HCT116 (cell line): ENCODE data around the gene SIRPG. TPM values are rescaled to one million over a fixed set of nuclear protein-coding genes. Genes with fewer than 3 reads are reported as not detected.

Source experiments
- ATAC-seq: fragments of 200-7000 bp; cut with Tn5 transposase; 2 replicates; pipeline ENCODE4 v1.9.1; 2020; ENCODE audit warnings: mild to moderate bottlenecking, moderate library complexity
- BruUV-seq: library from RNA; stranded (reverse); fragments of 400-500 nt; replicated peaks from 2 replicates; lab custom pipeline; 2021; lab: Mats Ljungman, UMichigan
- CTCF ChIA-PET: fragments of 300-600 bp; sonication (Branson Sonifier 250); formaldehyde crosslinking; loops from one replicate; lab custom pipeline; 2021; ENCODE audit warnings: antibody characterized with exemption; lab: Charles Lee
- POLR2A ChIA-PET: fragments of 300-600, 350-600 bp; sonication (Branson Sonifier 250); formaldehyde crosslinking; loops from one replicate; lab custom pipeline; 2021; ENCODE audit warnings: antibody characterized with exemption; lab: Charles Lee
- RAD21 ChIA-PET, 2 experiments: fragments of 300-600 bp; sonication (Branson Sonifier 250); formaldehyde crosslinking; loops; one replicate each; lab custom pipeline; 2023; ENCODE audit warnings: low total read pairs in 2 of 2; ENCODE audit not compliant: uncharacterized antibody in 2 of 2, unreplicated experiment in 2 of 2, low non-redundant PET in 1 of 2; lab: Charles Lee
- DNase-seq: peaks from one replicate; pipeline ENCODE4 v3.0.0-alpha.2; 2010; ENCODE audit warnings: low read depth, low spot score
- H2AFZ ChIP-seq: fragments of 200-600 bp; shearing (Covaris generic), sonication (generic); 2 replicates; pipeline ENCODE4 v1.6.1; 2017; ENCODE audit warnings: low read depth, mixed run types, mixed read lengths, antibody characterized with exemption, low read length; ENCODE audit not compliant: poor library complexity, severe bottlenecking
- H3K27ac ChIP-seq: 2 replicates; pipeline ENCODE4 v1.5.1; 2012; ENCODE audit warnings: low read depth, low read length
- H3K27me3 ChIP-seq: fragments of 200-600 bp; sonication (generic); 2 replicates; pipeline ENCODE4 v1.6.1; 2016; ENCODE audit warnings: mixed run types, low read length, mixed read lengths; ENCODE audit not compliant: insufficient read depth
- H3K36me3 ChIP-seq, 2 experiments: fragments of 200-500 bp in 1 of 2; fragments of 200-600 bp in 1 of 2; sonication (Bioruptor generic) in 1 of 2; sonication (generic) in 1 of 2; 2 replicates each; pipeline versions ENCODE4 v1.5.1 to v1.6.1; 2014 to 2016; ENCODE audit warnings: low read length in 2 of 2, inconsistent platforms in 1 of 2, mixed read lengths in 1 of 2, mixed run types in 1 of 2; ENCODE audit not compliant: insufficient read depth in 2 of 2, control insufficient read depth in 1 of 2
- H3K4me1 ChIP-seq, 2 experiments: fragments of 200-600 bp in 1 of 2; sonication (generic) in 1 of 2; 2 replicates each; pipeline versions ENCODE4 v1.5.1 to v1.6.1; 2012 to 2017; ENCODE audit warnings: low read length in 2 of 2, inconsistent platforms in 1 of 2, mild to moderate bottlenecking in 1 of 2, mixed read lengths in 1 of 2, mixed run types in 1 of 2, moderate library complexity in 1 of 2; ENCODE audit not compliant: insufficient read depth in 2 of 2, control insufficient read depth in 1 of 2
- H3K4me2 ChIP-seq: fragments of 200-600 bp; sonication (generic); 2 replicates; pipeline ENCODE4 v1.6.1; 2017; ENCODE audit warnings: mixed run types, low read length, mixed read lengths
- H3K4me3 ChIP-seq, 2 experiments: fragments of 200-600 bp in 1 of 2; sonication (generic) in 1 of 2; replicated peaks in 1 of 2; 2 replicates each; pipeline ENCODE4 v1.5.1; 2011 to 2016; ENCODE audit warnings: low read length in 2 of 2, control low read depth in 1 of 2, low read depth in 1 of 2, mild to moderate bottlenecking in 1 of 2, mixed read lengths in 1 of 2, mixed run types in 1 of 2
- H3K79me2 ChIP-seq: fragments of 200-600 bp; sonication (generic); 2 replicates; pipeline ENCODE4 v1.6.1; 2017; ENCODE audit warnings: mild to moderate bottlenecking, mixed run types, low read length, moderate library complexity, mixed read lengths; ENCODE audit not compliant: insufficient read depth
- H3K9ac ChIP-seq: fragments of 200-600 bp; sonication (generic); 2 replicates; pipeline ENCODE4 v1.6.1; 2016; ENCODE audit warnings: low read length, mixed read lengths
- H3K9me2 ChIP-seq: fragments of 200-600 bp; sonication (generic), shearing (Covaris generic); 2 replicates; pipeline ENCODE4 v1.6.1; 2017; ENCODE audit warnings: mixed run types, mild to moderate bottlenecking, moderate library complexity; ENCODE audit not compliant: insufficient read depth
- H3K9me3 ChIP-seq, 2 experiments: fragments of 200-500 bp in 1 of 2; fragments of 200-600 bp in 1 of 2; sonication (Bioruptor generic) in 1 of 2; sonication (generic) in 1 of 2; 2 replicates each; pipeline ENCODE4 v1.6.1; 2014 to 2017; ENCODE audit warnings: low read length in 2 of 2, mixed read lengths in 2 of 2, inconsistent platforms in 1 of 2, low read depth in 1 of 2, mild to moderate bottlenecking in 1 of 2, mixed run types in 1 of 2, moderate library complexity in 1 of 2; ENCODE audit not compliant: control insufficient read depth in 1 of 2, insufficient read depth in 1 of 2
- H4K20me1 ChIP-seq: fragments of 200-600 bp; sonication (generic), shearing (Covaris generic); 2 replicates; pipeline ENCODE4 v1.6.1; 2017; ENCODE audit warnings: mixed run types, mild to moderate bottlenecking, moderate library complexity; ENCODE audit not compliant: insufficient read depth
- ATF3 ChIP-seq: IDR thresholded peaks from 2 replicates; pipeline ENCODE4 v1.6.1; 2012
- CBX3 ChIP-seq: IDR thresholded peaks from 2 replicates; pipeline ENCODE4 v1.6.1; 2012; ENCODE audit warnings: low read depth
- CEBPB ChIP-seq: IDR thresholded peaks from 2 replicates; pipeline ENCODE4 v1.6.1; 2012; ENCODE audit warnings: low read depth
- CTCF ChIP-seq, 3 experiments: fragments of 200-600 bp in 1 of 3; sonication (generic) in 1 of 3; IDR thresholded peaks in 2 of 3; conservative IDR thresholded peaks in 1 of 3; 2 replicates each; pipeline ENCODE4 v1.5.1; 2012 to 2017; ENCODE audit warnings: low read depth in 2 of 3, low read length in 2 of 3, antibody characterized with exemption in 1 of 3, borderline replicate concordance in 1 of 3, control low read depth in 1 of 3, mild to moderate bottlenecking in 1 of 3, mixed read lengths in 1 of 3, mixed run types in 1 of 3, moderate library complexity in 1 of 3; ENCODE audit not compliant: insufficient read depth in 1 of 3
- EZH2phosphoT487 ChIP-seq: fragments of 200-600 bp; IDR thresholded peaks from 2 replicates; pipeline ENCODE4 v1.6.1; 2018; ENCODE audit warnings: antibody characterized with exemption, borderline replicate concordance
- JUND ChIP-seq: IDR thresholded peaks from 2 replicates; pipeline ENCODE4 v1.6.1; 2012
- MAX ChIP-seq: IDR thresholded peaks from 2 replicates; pipeline ENCODE4 v1.6.1; 2012
- POLR2A ChIP-seq: IDR thresholded peaks from 2 replicates; pipeline ENCODE4 v1.7.0; 2011; ENCODE audit warnings: borderline replicate concordance; ENCODE audit not compliant: insufficient read depth, insufficient read length; ENCODE audit errors: extremely low read depth
- RAD21 ChIP-seq: IDR thresholded peaks from 2 replicates; pipeline ENCODE4 v1.6.1; 2012; ENCODE audit warnings: low read depth, mild to moderate bottlenecking
- REST ChIP-seq: IDR thresholded peaks from 2 replicates; pipeline ENCODE4 v1.6.1; 2012; ENCODE audit warnings: low read depth
- SRF ChIP-seq: IDR thresholded peaks from 2 replicates; pipeline ENCODE4 v1.6.1; 2012; ENCODE audit warnings: low read depth
- YY1 ChIP-seq: IDR thresholded peaks from 2 replicates; pipeline ENCODE4 v1.6.1; 2011; ENCODE audit warnings: low read length, low read depth, moderate library complexity, mild to moderate bottlenecking; ENCODE audit not compliant: insufficient replicate concordance; ENCODE audit errors: extremely low read depth
- ZBTB33 ChIP-seq: IDR thresholded peaks from 2 replicates; pipeline ENCODE4 v1.6.1; 2011; ENCODE audit warnings: mild to moderate bottlenecking, low read length, moderate library complexity; ENCODE audit not compliant: insufficient replicate concordance; ENCODE audit errors: extremely low read depth
- ZFX ChIP-seq: fragments of 450-650 bp; IDR thresholded peaks from 2 replicates; pipeline ENCODE4 v1.6.1; 2017
- ZNF274 ChIP-seq: fragments of 200-500 bp; sonication (Bioruptor generic); IDR thresholded peaks from 2 replicates; pipeline ENCODE4 v1.6.1; 2014; ENCODE audit warnings: mild to moderate bottlenecking, low read depth, low read length, inconsistent platforms
- intact Hi-C: fragments of 100-400 bp; cut with micrococcal nuclease; formaldehyde crosslinking; loops from 2 replicates; pipeline ENCODE4 v1.10.0; 2022
- total RNA-seq: library from RNA; stranded (reverse); gene quantifications from one replicate; pipeline ENCODE4 v1.2.1, GENCODE V29; 2021; ENCODE audit not compliant: unreplicated experiment

The SIRPG gene
- total RNA-seq, 1 experiment from 2014 or later: not detected

GRCh38 chr20:1672728-1673127 lies 15.1 kb upstream of the SIRPG start:
- ChIA-PET CTCF (no interaction called here), POLR2A (no interaction called here), RAD21 (no interaction called here)
- H3K9ac ChIP-seq: no peak overlapping the region
- intact Hi-C loops: no loop called here
- no peak overlapping the region for H3K4me2 ChIP-seq
- no peaks in the 10 kb centered on the region for H3K4me1 ChIP-seq
- H3K9me3 ChIP-seq: no peaks in the 10 kb centered on the region
- peaks cover 44% of the 10 kb centered on the region for H3K27me3 ChIP-seq
- H3K27ac ChIP-seq: no peak overlapping the region
- H3K9me2 ChIP-seq: no peaks in the 10 kb centered on the region
- no peak for TF ChIP-seq RAD21
- no peak for TF ChIP-seq CBX3
- no peak for TF ChIP-seq ZNF274
- no peak for TF ChIP-seq ZBTB33
- no peak for TF ChIP-seq EZH2phosphoT487
- TF ChIP-seq ZFX: no peak
- no peak for TF ChIP-seq YY1
- TF ChIP-seq CEBPB: no peak
- no peak for TF ChIP-seq JUND
- TF ChIP-seq ATF3: no peak
- no peak for TF ChIP-seq REST
- no peak for TF ChIP-seq POLR2A
- no peak for TF ChIP-seq CTCF (IDR thresholded peaks at IDR 0.05 in 2 of 3, conservative IDR thresholded peaks at IDR 0.05 in 1 of 3; ENCODE audit: borderline replicate concordance in 1 of 3, insufficient read depth in 1 of 3, low read depth in 2 of 3, low read length in 2 of 3)
- TF ChIP-seq SRF: no peak
- TF ChIP-seq MAX: no peak
- no peaks in the 10 kb centered on the region for H3K36me3 ChIP-seq
- H2AFZ ChIP-seq: no peak overlapping the region
- H3K4me3 ChIP-seq: no peak overlapping the region
- BruUV-seq: no TSS peak
- DNase-seq (no peak), ATAC-seq (no peak)
- no peaks in the 10 kb centered on the region for H3K79me2 ChIP-seq
- no peaks in the 10 kb centered on the region for H4K20me1 ChIP-seq
